HL-60 (cell line): ENCODE measurements around the gene PTPN7.

Experiments used
- CTCF ChIP-seq: IDR thresholded peaks from one replicate; pipeline ENCODE4 v1.5.1; 2011; ENCODE audit warnings: low read length, control low read depth, inconsistent platforms; ENCODE audit not compliant: insufficient read depth
- GABPA ChIP-seq: IDR thresholded peaks from 2 replicates; pipeline ENCODE4 v1.6.1; 2012; ENCODE audit warnings: low read depth
- POLR2AphosphoS5 ChIP-seq: IDR thresholded peaks from 2 replicates; pipeline ENCODE4 v1.6.1; 2012; ENCODE audit warnings: low read depth
- REST ChIP-seq: IDR thresholded peaks from 2 replicates; pipeline ENCODE4 v1.6.1; 2012; ENCODE audit warnings: low read depth; ENCODE audit not compliant: insufficient replicate concordance
- SPI1 ChIP-seq: IDR thresholded peaks from 2 replicates; pipeline ENCODE4 v1.6.1; 2012; ENCODE audit warnings: low read depth, mild to moderate bottlenecking, borderline replicate concordance

GRCh38 chr1:202150602-202151001 is 9.8 kb downstream of the PTPN7 start:
- TF ChIP-seq CTCF (no peak), SPI1 (0 out of 2 replicates have a peak, but pooled peaks have one; percentile 22), POLR2AphosphoS5 (no peak; the same call in none of the 2 replicates), GABPA (no peak), REST (no peak)
